Left lung (tissue), 10 donors: ENCODE results near the gene CETN1. TPM values are rescaled to one million over a fixed set of nuclear protein-coding genes. Genes with fewer than 3 reads are reported as not detected.

Source experiments
- ATAC-seq: fragments of 200-7000 bp; cut with Tn5 transposase; one replicate; pipeline ENCODE4 v1.9.1; 2020; ENCODE audit warnings: moderate library complexity
- DNase-seq, 4 donors: peaks; one replicate each; pipeline ENCODE4 v3.0.0-alpha.2; 2013 to 2020
- H3K27ac ChIP-seq, 2 donors: fragments of 200-600 bp; sonication (generic) in 1 of 2; one replicate each; pipeline versions ENCODE4 v1.5.0 to v1.8.0; 2020 to 2021
- H3K27me3 ChIP-seq, 2 donors: fragments of 200-600 bp; sonication (generic) in 1 of 2; one replicate each; pipeline versions ENCODE4 v1.5.0 to v1.8.0; 2020 to 2021
- H3K36me3 ChIP-seq, 2 donors: fragments of 200-600 bp; sonication (generic) in 1 of 2; one replicate each; pipeline versions ENCODE4 v1.5.0 to v1.8.0; 2020 to 2021
- H3K4me1 ChIP-seq, 2 donors: fragments of 200-600 bp; one replicate each; pipeline ENCODE4 v1.8.0; 2021
- H3K4me3 ChIP-seq, 2 donors: fragments of 200-600 bp; sonication (generic) in 1 of 2; one replicate each; pipeline versions ENCODE4 v1.5.0 to v1.8.0; 2020 to 2021; ENCODE audit warnings: mild to moderate bottlenecking in 1 of 2
- H3K9me3 ChIP-seq, 2 donors: fragments of 200-600 bp; sonication (generic) in 1 of 2; one replicate each; pipeline versions ENCODE4 v1.5.0 to v1.8.0; 2020 to 2021
- intact Hi-C, 2 donors: fragments of 100-400 bp; cut with DNase I; formaldehyde crosslinking; loops; one replicate each; pipeline versions ENCODE4 v1.11.2 to v1.14.2; 2022
- polyA plus RNA-seq, 6 donors: library from polyadenylated mRNA; unstranded; fragments of 120-200 nt; gene quantifications; one replicate each; pipeline ENCODE4 v1.2.1, GENCODE V29; 2013; ENCODE audit not compliant: insufficient read length in 6 of 6
- total RNA-seq, 2 donors: library from RNA; stranded (reverse); fragmentation: NEBNext Ultra II Directional; extraction: Animal tissue kit (Norgen Biotek cat#: 25700); gene quantifications; one replicate each; pipeline ENCODE4 v1.2.1, GENCODE V29; 2021
- TF ChIP-seq, protein P1 (sequence below), 2 donors: fragments of 200-600 bp; sonication (generic) in 1 of 2; IDR thresholded peaks; one replicate each; pipeline versions ENCODE4 v1.5.0 to v1.8.0; 2021; ENCODE audit warnings: antibody characterized with exemption in 2 of 2
- donor health status: DM: no; HTN: yes; CAD: no.
- donor health status: DM: no; HTN: no; CAD: no.

Gene CETN1
- total and polyA plus RNA-seq, 8 donors = not detected

- Histone ChIP-seq H3K27ac (no peak overlapping the region), H3K4me1 (peaks cover 0 to 7% of the 10 kb centered on the region in 2 donors), H3K9me3 (no peaks in the 10 kb centered on the region), H3K4me3 (no peak overlapping the region), H3K27me3 (no peaks in the 10 kb centered on the region), H3K36me3 (no peaks in the 10 kb centered on the region)
- TF ChIP-seq, protein P1, sequence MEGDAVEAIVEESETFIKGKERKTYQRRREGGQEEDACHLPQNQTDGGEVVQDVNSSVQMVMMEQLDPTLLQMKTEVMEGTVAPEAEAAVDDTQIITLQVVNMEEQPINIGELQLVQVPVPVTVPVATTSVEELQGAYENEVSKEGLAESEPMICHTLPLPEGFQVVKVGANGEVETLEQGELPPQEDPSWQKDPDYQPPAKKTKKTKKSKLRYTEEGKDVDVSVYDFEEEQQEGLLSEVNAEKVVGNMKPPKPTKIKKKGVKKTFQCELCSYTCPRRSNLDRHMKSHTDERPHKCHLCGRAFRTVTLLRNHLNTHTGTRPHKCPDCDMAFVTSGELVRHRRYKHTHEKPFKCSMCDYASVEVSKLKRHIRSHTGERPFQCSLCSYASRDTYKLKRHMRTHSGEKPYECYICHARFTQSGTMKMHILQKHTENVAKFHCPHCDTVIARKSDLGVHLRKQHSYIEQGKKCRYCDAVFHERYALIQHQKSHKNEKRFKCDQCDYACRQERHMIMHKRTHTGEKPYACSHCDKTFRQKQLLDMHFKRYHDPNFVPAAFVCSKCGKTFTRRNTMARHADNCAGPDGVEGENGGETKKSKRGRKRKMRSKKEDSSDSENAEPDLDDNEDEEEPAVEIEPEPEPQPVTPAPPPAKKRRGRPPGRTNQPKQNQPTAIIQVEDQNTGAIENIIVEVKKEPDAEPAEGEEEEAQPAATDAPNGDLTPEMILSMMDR (IDR thresholded peaks at IDR 0.05) = no peak
- ATAC-seq (no peak), DNase-seq (peak in 2 of 4 donors; percentile 87 to 92)
- intact Hi-C loops = no loop called here
Observed at GRCh38 chr18:577643-578375, 2.4 kb upstream of the CETN1 start.

- Histone ChIP-seq H3K27me3 (no peaks in the 10 kb centered on the region), H3K4me1 (peaks cover 0 to 7% of the 10 kb centered on the region in 2 donors), H3K27ac (no peak overlapping the region), H3K4me3 (no peak overlapping the region), H3K36me3 (no peaks in the 10 kb centered on the region), H3K9me3 (peaks cover 0 to 7% of the 10 kb centered on the region in 2 donors)
- TF ChIP-seq, protein P1 (IDR thresholded peaks at IDR 0.05) = no peak
- no peak for DNase-seq
- intact Hi-C loops = no loop called here
- no peak for ATAC-seq
Observed at GRCh38 chr18:579238-579637, 942 bp upstream of the CETN1 start.

DNA sequence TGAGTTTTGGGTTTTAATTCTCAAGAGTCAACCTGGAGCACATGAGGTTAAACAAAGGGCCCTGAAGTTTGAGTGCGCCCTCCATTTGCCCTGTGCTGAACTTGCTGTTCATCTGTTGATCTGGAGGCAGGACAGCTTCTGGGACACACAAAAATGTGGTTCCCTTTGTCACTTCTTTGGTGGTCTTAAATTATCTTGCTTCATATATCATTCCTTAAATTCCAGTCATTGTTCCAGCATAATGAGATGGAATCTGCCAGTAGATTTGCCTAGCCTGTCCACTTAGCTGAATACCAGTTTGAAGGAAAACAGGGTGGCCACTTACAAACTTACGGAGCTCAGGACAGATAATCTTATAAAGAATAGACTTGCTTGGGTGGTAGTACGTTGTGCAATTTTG lies 916 bp downstream of the CETN1 start:
- no peaks in the 10 kb centered on the region for H3K36me3 ChIP-seq
- H3K4me3 ChIP-seq = no peak overlapping the region
- peaks cover 0 to 11% of the 10 kb centered on the region in 2 donors for H3K9me3 ChIP-seq
- no peak overlapping the region for H3K27ac ChIP-seq
- TF ChIP-seq, protein P1 (IDR thresholded peaks at IDR 0.05) = no peak
- intact Hi-C loops = loop anchor here in 1 of 2 donors (10.0 kb wide), 1 partner anchor 276 kb away; no protein-coding TSS in a partner anchor
- no peak for DNase-seq
- no peak for ATAC-seq
- H3K27me3 ChIP-seq = no peaks in the 10 kb centered on the region
- peaks cover 0 to 2% of the 10 kb centered on the region in 2 donors for H3K4me1 ChIP-seq

GRCh38 chr18:582465-582864 lies 2.3 kb downstream of the CETN1 start:
- no peaks in the 10 kb centered on the region for H3K27me3 ChIP-seq
- peaks cover 0 to 11% of the 10 kb centered on the region in 2 donors for H3K9me3 ChIP-seq
- ATAC-seq (no peak), DNase-seq (no peak)
- TF ChIP-seq, protein P1 (IDR thresholded peaks at IDR 0.05) = no peak
- intact Hi-C loops = loop anchor here in 1 of 2 donors (10.0 kb wide), 1 partner anchor 278 kb away; no protein-coding TSS in a partner anchor
- no peak overlapping the region for H3K27ac ChIP-seq
- H3K4me3 ChIP-seq = no peak overlapping the region
- H3K36me3 ChIP-seq = no peaks in the 10 kb centered on the region
- peaks cover 0 to 2% of the 10 kb centered on the region in 2 donors for H3K4me1 ChIP-seq

- Histone ChIP-seq H3K27me3 (peaks cover 5 to 48% of the 10 kb centered on the region in 2 donors), H3K36me3 (no peaks in the 10 kb centered on the region), H3K4me1 (no peaks in the 10 kb centered on the region), H3K4me3 (no peak overlapping the region), H3K9me3 (peaks cover 0 to 6% of the 10 kb centered on the region in 2 donors), H3K27ac (no peak overlapping the region)
- DNase-seq = no peak
- intact Hi-C loops = loop anchor here in 1 of 2 donors (10.0 kb wide), 1 partner anchor 90 kb away; the partner anchor contains the start of gene COLEC12
- no peak for ATAC-seq
- TF ChIP-seq, protein P1 (IDR thresholded peaks at IDR 0.05) = no peak
Observed at GRCh38 chr18:595068-595467, 14.9 kb downstream of the CETN1 start.
